Ishikawa (cell line): ENCODE measurements around the gene PRDM10.

Source experiments
- CEBPB ChIP-seq: IDR thresholded peaks from 2 replicates; pipeline ENCODE4 v1.6.1; 2012
- CREB1 ChIP-seq: IDR thresholded peaks from 2 replicates; pipeline ENCODE4 v1.6.1; 2012; ENCODE audit warnings: low read depth
- EGR1 ChIP-seq: IDR thresholded peaks from 2 replicates; pipeline ENCODE4 v1.6.1; 2012
- EP300 ChIP-seq: IDR thresholded peaks from 2 replicates; pipeline ENCODE4 v1.6.1; 2012; ENCODE audit warnings: borderline replicate concordance
- FOXM1 ChIP-seq: IDR thresholded peaks from 2 replicates; pipeline ENCODE4 v1.6.1; 2012; ENCODE audit warnings: low read depth, borderline replicate concordance
- MAX ChIP-seq: IDR thresholded peaks from 2 replicates; pipeline ENCODE4 v1.6.1; 2012
- NFIC ChIP-seq: IDR thresholded peaks from 2 replicates; pipeline ENCODE4 v1.6.1; 2012
- RAD21 ChIP-seq: IDR thresholded peaks from 2 replicates; pipeline ENCODE4 v1.6.1; 2012; ENCODE audit warnings: low read depth
- REST ChIP-seq: IDR thresholded peaks from 2 replicates; pipeline ENCODE4 v1.6.1; 2012; ENCODE audit warnings: low read depth, mild to moderate bottlenecking
- TAF1 ChIP-seq: IDR thresholded peaks from 2 replicates; pipeline ENCODE4 v1.6.1; 2012; ENCODE audit warnings: low read depth, mild to moderate bottlenecking
- TCF12 ChIP-seq: IDR thresholded peaks from 2 replicates; pipeline ENCODE4 v1.6.1; 2012; ENCODE audit warnings: low read depth
- TEAD4 ChIP-seq: IDR thresholded peaks from 2 replicates; pipeline ENCODE4 v1.6.1; 2012
- USF1 ChIP-seq: IDR thresholded peaks from 2 replicates; pipeline ENCODE4 v1.6.1; 2012
- YY1 ChIP-seq: IDR thresholded peaks from 2 replicates; pipeline ENCODE4 v1.6.1; 2012; ENCODE audit warnings: low read depth
- ZBTB7A ChIP-seq: IDR thresholded peaks from 2 replicates; pipeline ENCODE4 v1.6.1; 2012; ENCODE audit warnings: low read depth

PRDM10 gene

GRCh38 chr11:129975543-129975942 lies 27.1 kb downstream of the PRDM10 start:
- TF ChIP-seq TCF12 (no peak), NFIC (no peak), USF1 (no peak), EP300 (no peak), CREB1 (no peak), REST (no peak), MAX (no peak), CEBPB (no peak)

- TF ChIP-seq USF1 (no peak), ZBTB7A (no peak), RAD21 (no peak), TAF1 (no peak), CREB1 (no peak), CEBPB (no peak), REST (no peak), YY1 (no peak), TEAD4 (no peak)
These were observed 28.0 kb downstream of the PRDM10 start for GRCh38 chr11:129974672-129975071.

GRCh38 chr11:129974237-129974636 lies 28.4 kb downstream of the PRDM10 start:
- TF ChIP-seq TEAD4 (no peak), USF1 (no peak), FOXM1 (no peak), CEBPB (no peak), ZBTB7A (no peak), YY1 (no peak), RAD21 (no peak), CREB1 (no peak), REST (no peak), EP300 (no peak), TAF1 (no peak), EGR1 (no peak), NFIC (no peak), MAX (no peak)

- TF ChIP-seq EGR1 (no peak), TEAD4 (peak; percentile 71)
These were observed 28.8 kb downstream of the PRDM10 start for GRCh38 chr11:129973809-129974208.

- TF ChIP-seq TCF12 = no peak
- no peak for TF ChIP-seq CEBPB
- TF ChIP-seq NFIC = no peak
- no peak for TF ChIP-seq CREB1
- TF ChIP-seq EGR1 = no peak
- TF ChIP-seq ZBTB7A = no peak
- no peak for TF ChIP-seq USF1
- TF ChIP-seq TEAD4 = no peak
- TF ChIP-seq FOXM1 = no peak
- TF ChIP-seq MAX = no peak
- TF ChIP-seq RAD21 = no peak
- no peak for TF ChIP-seq EP300
- no peak for TF ChIP-seq YY1
- TF ChIP-seq REST = no peak
- TF ChIP-seq TAF1 = no peak
These were observed 29.6 kb downstream of the PRDM10 start for GRCh38 chr11:129973068-129973467.
